PFSK-1 (cell line): ENCODE results near the gene DOCK1.

ENCODE experiments used
- POLR2AphosphoS5 ChIP-seq: IDR thresholded peaks from 2 replicates; pipeline ENCODE4 v1.6.1; 2012; ENCODE audit warnings: low read depth, mild to moderate bottlenecking, control low read depth, low read length, moderate library complexity
- SIN3A ChIP-seq: IDR thresholded peaks from 2 replicates; pipeline ENCODE4 v1.6.1; 2012; ENCODE audit warnings: mild to moderate bottlenecking, low read length, moderate library complexity, borderline replicate concordance; ENCODE audit not compliant: insufficient read depth
- TAF1 ChIP-seq: IDR thresholded peaks from 2 replicates; pipeline ENCODE4 v1.6.1; 2012; ENCODE audit warnings: low read length, control low read depth, borderline replicate concordance; ENCODE audit not compliant: insufficient read depth

DNA sequence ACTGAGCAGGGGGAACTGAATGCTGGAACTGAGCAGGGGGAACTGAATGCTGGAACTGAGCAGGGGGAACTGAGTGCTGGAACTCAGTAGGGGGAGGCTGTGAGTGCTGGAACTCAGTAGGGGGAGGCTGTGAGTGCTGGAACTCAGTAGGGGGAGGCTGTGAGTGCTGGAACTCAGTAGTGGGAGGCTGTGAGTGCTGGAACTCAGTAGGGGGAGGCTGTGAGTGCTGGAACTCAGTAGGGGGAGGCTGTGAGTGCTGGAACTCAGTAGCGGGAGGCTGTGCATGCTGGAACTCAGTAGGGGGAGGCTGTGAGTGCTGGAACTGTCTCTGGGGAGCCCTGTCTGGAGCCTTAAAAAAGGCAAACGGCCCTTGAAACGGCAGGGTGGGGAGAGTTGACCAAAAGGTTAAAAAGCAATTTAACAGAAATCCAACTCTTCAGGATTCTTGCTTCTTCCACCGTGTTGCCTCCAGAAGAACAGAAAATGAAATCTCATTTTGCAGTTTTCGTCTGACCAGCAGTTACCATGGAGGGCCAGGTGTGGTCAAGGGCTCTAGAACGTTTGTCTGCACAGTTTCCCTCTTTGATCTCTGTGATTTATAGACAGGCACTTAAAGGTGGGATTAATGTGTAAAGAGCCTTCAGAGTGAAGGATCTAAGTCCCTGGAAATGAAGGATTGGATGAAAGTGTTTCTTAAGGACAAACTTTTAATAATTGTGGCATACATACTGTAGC lies 19.1 kb downstream of the DOCK1 start:
- TF ChIP-seq SIN3A (no peak), POLR2AphosphoS5 (no peak), TAF1 (no peak)
